Small intestine (tissue), 7 donors: ENCODE measurements around the gene GTF2A2. TPM values are rescaled to one million over a fixed set of nuclear protein-coding genes. Genes with fewer than 3 reads are reported as not detected.

Experiments
- DNase-seq, 2 donors: peaks; one replicate each; pipeline versions ENCODE4 v3.0.0 to v3.0.0-alpha.2; 2013
- FAIRE-seq: peaks from 2 replicates; lab custom pipeline; 2012; peaks lifted over from hg19 to GRCh38; lab: Jason Lieb, UNC
- H3K27ac ChIP-seq, 3 donors: one replicate each; pipeline ENCODE4 v1.5.1; 2013; ENCODE audit warnings: low read length in 2 of 3, mild to moderate bottlenecking in 2 of 3, control low read depth in 1 of 3, inconsistent platforms in 1 of 3, low read depth in 1 of 3, moderate library complexity in 1 of 3
- H3K27me3 ChIP-seq, 3 donors: one replicate each; pipeline ENCODE4 v1.6.1; 2013; ENCODE audit warnings: low read length in 3 of 3, inconsistent platforms in 1 of 3; ENCODE audit not compliant: control insufficient read depth in 3 of 3, insufficient read depth in 3 of 3
- H3K36me3 ChIP-seq, 3 donors: one replicate each; pipeline ENCODE4 v1.6.1; 2013; ENCODE audit warnings: low read length in 3 of 3, inconsistent platforms in 1 of 3, low read depth in 1 of 3, mild to moderate bottlenecking in 1 of 3, moderate library complexity in 1 of 3; ENCODE audit not compliant: control insufficient read depth in 3 of 3, insufficient read depth in 2 of 3
- H3K4me1 ChIP-seq, 3 donors: one replicate each; pipeline ENCODE4 v1.6.1; 2013; ENCODE audit warnings: low read length in 2 of 3, inconsistent platforms in 1 of 3, low read depth in 1 of 3, mild to moderate bottlenecking in 1 of 3, moderate library complexity in 1 of 3; ENCODE audit not compliant: control insufficient read depth in 3 of 3, insufficient read depth in 2 of 3
- H3K4me3 ChIP-seq, 3 donors: one replicate each; pipeline ENCODE4 v1.5.1; 2013; ENCODE audit warnings: low read length in 3 of 3, control low read depth in 1 of 3, inconsistent platforms in 1 of 3, low read depth in 1 of 3, mild to moderate bottlenecking in 1 of 3, moderate library complexity in 1 of 3
- H3K9me3 ChIP-seq, 2 donors: one replicate each; pipeline ENCODE4 v1.6.1; 2013; ENCODE audit warnings: low read depth in 1 of 2, low read length in 1 of 2; ENCODE audit not compliant: control insufficient read depth in 2 of 2, insufficient read depth in 1 of 2
- WGBS, 3 donors: extraction: QIAGEN DNeasy Blood & Tissue Kit; methylation state at CpG; one replicate each; pipeline ENCODE4 v1.1.7; 2013; 5-methylcytosine and 5-hydroxymethylcytosine counted together
- polyA plus RNA-seq, 4 donors: library from polyadenylated mRNA; stranded (reverse) in 3 of 4; unstranded in 1 of 4; fragments of 200-250 nt in 3 of 4; fragments of 120-200 nt in 1 of 4; gene quantifications; one replicate each; pipeline versions ENCODE4 v1.2.1 to v1.2.3, GENCODE V29; 2013
- donor health status: healthy with polysubstance abuse.
- donor health status: control.
- donor health status: control.
- donor health status: Bipolar disorder and iron deficiency.
- donor health status: healthy.

GTF2A2 gene
- polyA plus RNA-seq, 4 donors = 46.5 to 87.8 (median 61.4) TPM

DNA sequence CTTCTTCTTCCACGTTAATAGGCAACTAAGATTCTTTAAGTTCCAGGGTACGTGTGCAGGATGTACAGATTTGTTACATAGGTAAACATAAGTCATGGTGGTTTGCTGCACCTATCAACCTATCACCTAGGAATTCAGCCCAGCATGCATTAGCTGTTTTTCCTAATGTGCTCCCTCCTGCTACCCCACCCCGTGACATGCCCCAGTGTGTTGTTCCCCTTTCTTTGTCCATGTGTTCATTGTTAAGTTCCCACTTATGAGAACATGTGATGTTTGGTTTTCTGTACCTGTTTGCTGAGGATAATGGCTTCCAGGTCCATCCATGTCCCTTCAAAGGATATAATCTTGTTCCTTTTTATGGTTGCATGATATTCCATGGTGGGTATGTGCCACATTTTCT is 21.1 kb downstream of the GTF2A2 start:
- Histone ChIP-seq H3K4me3 (no peak overlapping the region), H3K9me3 (no peaks in the 10 kb centered on the region), H3K27ac (no peak overlapping the region), H3K4me1 (no peaks in the 10 kb centered on the region), H3K27me3 (no peaks in the 10 kb centered on the region), H3K36me3 (peaks cover 4 to 7% (median 4%) of the 10 kb centered on the region in 3 donors)
- DNase-seq (no peak), FAIRE-seq (no peak)
- 89 to 96% (median 92%) methylated on average over 3 of the region's 3 CpGs for WGBS, 3 donors

GRCh38 chr15:59632714-59633113 is 24.6 kb downstream of the GTF2A2 start:
- no peak for DNase-seq

GRCh38 chr15:59622289-59622688 is 35.0 kb downstream of the GTF2A2 start:
- FAIRE-seq = no peak
- H3K36me3 ChIP-seq = peaks cover 4 to 15% (median 8%) of the 10 kb centered on the region in 3 donors

More at GRCh38 chr15:59632714-59633113, 24.6 kb downstream of the GTF2A2 start:
- 65 to 88% (median 76%) methylated on average over 4 of the region's 4 CpGs for WGBS, 3 donors
- no peaks in the 10 kb centered on the region for H3K9me3 ChIP-seq
- no peak for FAIRE-seq
- peaks cover 0 to 2% (median 0%) of the 10 kb centered on the region in 3 donors for H3K36me3 ChIP-seq
- H3K27me3 ChIP-seq = no peaks in the 10 kb centered on the region
- H3K4me3 ChIP-seq = no peak overlapping the region
- no peak overlapping the region for H3K27ac ChIP-seq
- H3K4me1 ChIP-seq = no peaks in the 10 kb centered on the region

DNA sequence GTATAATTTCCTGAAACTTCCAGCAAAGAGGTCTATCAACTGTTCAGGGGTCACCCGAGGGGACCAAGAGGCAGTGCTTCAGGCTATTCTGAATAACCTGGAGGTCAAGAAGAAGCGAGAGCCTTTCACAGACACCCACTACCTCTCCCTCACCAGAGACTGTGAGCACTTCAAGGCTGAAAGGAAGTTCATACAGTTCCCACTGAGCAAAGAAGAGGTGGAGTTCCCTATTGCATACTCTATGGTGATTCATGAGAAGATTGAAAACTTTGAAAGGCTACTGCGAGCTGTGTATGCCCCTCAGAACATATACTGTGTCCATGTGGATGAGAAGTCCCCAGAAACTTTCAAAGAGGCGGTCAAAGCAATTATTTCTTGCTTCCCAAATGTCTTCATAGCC is 38.9 kb downstream of the GTF2A2 start:
- H3K9me3 ChIP-seq = peaks cover 0 to 3% of the 10 kb centered on the region in 2 donors
- H3K36me3 ChIP-seq = peaks cover 6 to 15% (median 8%) of the 10 kb centered on the region in 3 donors
- DNase-seq (no peak), FAIRE-seq (no peak)
- H3K4me3 ChIP-seq = peak overlapping the region in 1 of 3 donors; percentile 12
- 84 to 88% (median 87%) methylated on average over 4 of the region's 4 CpGs for WGBS, 3 donors
- H3K4me1 ChIP-seq = peaks cover 0 to 7% (median 0%) of the 10 kb centered on the region in 3 donors
- H3K27me3 ChIP-seq = peaks cover 0 to 10% (median 0%) of the 10 kb centered on the region in 3 donors
- H3K27ac ChIP-seq = no peak overlapping the region

More at GRCh38 chr15:59622289-59622688, 35.0 kb downstream of the GTF2A2 start:
- Histone ChIP-seq H3K4me3 (no peak overlapping the region), H3K27ac (no peak overlapping the region), H3K27me3 (peaks cover 0 to 11% (median 0%) of the 10 kb centered on the region in 3 donors), H3K4me1 (no peaks in the 10 kb centered on the region), H3K9me3 (no peaks in the 10 kb centered on the region)
- WGBS, 3 donors = 20 to 23% (median 20%) methylated on average over 6 of the region's 6 CpGs
- DNase-seq = peak; percentile 72 to 85

DNA sequence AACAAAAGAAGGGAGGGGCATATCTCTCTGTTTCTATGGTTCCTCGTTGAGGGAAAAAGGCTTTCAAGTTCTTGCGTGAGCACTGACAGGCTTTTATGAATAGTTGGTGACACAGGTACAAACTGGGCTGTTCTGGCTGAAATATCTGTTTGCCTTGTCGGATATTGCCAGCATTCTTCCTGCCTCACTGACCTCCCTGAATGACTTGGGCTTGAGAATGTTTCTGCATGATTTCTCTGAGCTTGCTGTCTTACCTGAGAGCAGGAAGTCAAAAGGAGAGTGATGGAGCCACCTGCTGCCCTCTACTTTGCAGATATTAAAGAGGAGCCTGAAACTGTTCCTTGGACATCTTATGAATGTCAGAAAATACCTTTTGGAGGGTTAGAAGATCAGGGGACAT is 40.9 kb downstream of the GTF2A2 start:
- peaks cover 0 to 7% (median 0%) of the 10 kb centered on the region in 3 donors for H3K27me3 ChIP-seq
- peaks cover 0 to 20% (median 0%) of the 10 kb centered on the region in 3 donors for H3K4me1 ChIP-seq
- H3K9me3 ChIP-seq = peaks cover 0 to 19% of the 10 kb centered on the region in 2 donors
- H3K36me3 ChIP-seq = peaks cover 6 to 12% (median 6%) of the 10 kb centered on the region in 3 donors
- 11 to 51% (median 32%) methylated on average over 3 of the region's 3 CpGs for WGBS, 3 donors
- peak overlapping the region in 2 of 3 donors; percentile 28 to 30 for H3K27ac ChIP-seq
- FAIRE-seq (no peak), DNase-seq (peak; percentile 71 to 72)
- H3K4me3 ChIP-seq = peak overlapping the region in 1 of 3 donors; percentile 70

DNA sequence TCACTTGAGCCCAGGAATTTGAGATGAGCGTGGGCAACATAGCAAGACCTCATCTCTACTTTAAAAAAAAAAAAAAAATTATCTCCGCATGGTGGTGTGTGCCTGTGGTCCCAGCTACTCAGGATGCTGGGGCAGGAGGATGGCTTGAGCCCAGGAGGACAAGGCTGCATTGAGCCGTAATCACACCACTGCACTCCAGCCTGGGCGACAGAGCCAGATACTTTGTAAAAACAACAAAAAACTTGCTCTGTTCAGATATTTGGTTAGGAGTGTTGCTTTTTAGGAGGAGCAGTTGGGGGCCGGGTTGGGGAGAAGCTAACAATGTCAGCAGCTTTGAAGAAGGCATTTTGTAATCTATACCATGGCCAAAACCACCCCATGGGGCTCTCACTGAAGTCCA is 41.7 kb downstream of the GTF2A2 start:
- Histone ChIP-seq H3K36me3 (peaks cover 6 to 12% (median 6%) of the 10 kb centered on the region in 3 donors), H3K4me1 (peaks cover 0 to 22% (median 0%) of the 10 kb centered on the region in 3 donors), H3K27ac (peak overlapping the region in 1 of 3 donors; percentile 62), H3K9me3 (peaks cover 0 to 19% of the 10 kb centered on the region in 2 donors), H3K27me3 (peaks cover 0 to 7% (median 0%) of the 10 kb centered on the region in 3 donors), H3K4me3 (peak overlapping the region in 1 of 3 donors; percentile 70)
- DNase-seq = no peak
- WGBS, 3 donors = 86 to 92% (median 91%) methylated on average over 5 of the region's 5 CpGs
- no peak for FAIRE-seq

DNA sequence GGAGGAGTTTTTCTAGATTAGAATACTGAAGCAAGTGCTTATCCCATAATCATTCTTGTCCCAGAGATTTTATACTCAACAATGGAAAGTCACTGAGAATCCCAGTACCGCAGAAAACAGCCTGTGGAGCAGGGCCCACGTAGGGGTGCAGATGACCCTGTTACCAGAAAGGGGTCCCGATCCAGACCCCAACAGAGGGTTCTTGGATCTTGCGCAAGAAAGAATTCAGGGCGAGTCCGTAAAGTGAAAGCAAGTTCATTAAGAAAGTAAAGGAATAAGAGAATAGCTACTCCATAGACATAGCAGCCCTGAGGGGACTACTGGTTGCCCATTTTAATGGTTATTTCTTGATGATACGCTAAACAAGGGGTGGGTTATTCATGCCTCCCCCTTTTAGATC is 43.2 kb downstream of the GTF2A2 start:
- peaks cover 2 to 7% (median 6%) of the 10 kb centered on the region in 3 donors for H3K36me3 ChIP-seq
- FAIRE-seq (no peak), DNase-seq (no peak)
- peak overlapping the region in 2 of 3 donors; percentile 60 to 62 for H3K27ac ChIP-seq
- 84 to 90% (median 90%) methylated on average over 7 of the region's 7 CpGs for WGBS, 3 donors
- H3K4me3 ChIP-seq = peak overlapping the region in 1 of 3 donors; percentile 70
- H3K4me1 ChIP-seq = peaks cover 0 to 22% (median 0%) of the 10 kb centered on the region in 3 donors
- peaks cover 0 to 7% (median 0%) of the 10 kb centered on the region in 3 donors for H3K27me3 ChIP-seq
- peaks cover 0 to 25% of the 10 kb centered on the region in 2 donors for H3K9me3 ChIP-seq

- H3K4me1 ChIP-seq = peaks cover 0 to 22% (median 0%) of the 10 kb centered on the region in 3 donors
- peak within 1 kb of the TSS; percentile 67 to 91 (median 87) for H3K27ac ChIP-seq
- FAIRE-seq = no peak
- WGBS, 3 donors = 36 to 62% (median 43%) methylated on average over 8 of the region's 8 CpGs
- peaks cover 0 to 25% of the 10 kb centered on the region in 2 donors for H3K9me3 ChIP-seq
- H3K4me3 ChIP-seq = peak within 1 kb of the TSS in 2 of 3 donors; percentile 6 to 70
- peaks cover 0 to 2% (median 0%) of the 10 kb centered on the region in 3 donors for H3K36me3 ChIP-seq
- H3K27me3 ChIP-seq = no peaks in the 10 kb centered on the region
- peak; percentile 89 to 96 for DNase-seq
Measured at GRCh38 chr15:59611276-59612260, 45.7 kb downstream of the GTF2A2 start, which contains the start of gene GCNT3. Gene GCNT3, plus strand, starts transcription at chr15:59611783. Its CDS starts 6,456 bp downstream, at chr15:59618239.
